ENCODE measurements around the gene SLC5A9. TPM values are rescaled to one million over a fixed set of nuclear protein-coding genes. Genes with fewer than 3 reads are reported as not detected.

SLC5A9 gene
- total RNA-seq, 1 experiment from 2014 or later: not detected

- Histone ChIP-seq H3K9me2 (ENCODE audit: insufficient read depth) (no peaks in the 10 kb centered on the region), H3K4me2 (ENCODE audit: low read length) (no peak overlapping the region)
Measured at GRCh38 chr1:48294656-48295055, 72.1 kb downstream of the SLC5A9 start.

More at GRCh38 chr1:48294656-48295055, 72.1 kb downstream of the SLC5A9 start:
- Histone ChIP-seq H3K36me3 (ENCODE audit: control insufficient read depth in 1 of 2, insufficient read depth in 2 of 2, low read length in 2 of 2) (no peaks in the 10 kb centered on the region), H3K79me2 (ENCODE audit: insufficient read depth, low read length) (no peaks in the 10 kb centered on the region), H3K9me3 (ENCODE audit: control insufficient read depth in 1 of 2, insufficient read depth in 1 of 2, low read depth in 1 of 2, low read length in 2 of 2) (no peaks in the 10 kb centered on the region), H3K27ac (ENCODE audit: low read depth, low read length) (no peak overlapping the region), H2AFZ (ENCODE audit: low read depth, low read length, poor library complexity, severe bottlenecking) (no peak overlapping the region), H3K9ac (ENCODE audit: low read length) (no peak overlapping the region), H3K4me3 (replicated peaks in 1 of 2; ENCODE audit: low read depth in 1 of 2, low read length in 2 of 2) (no peak overlapping the region), H3K4me1 (ENCODE audit: control insufficient read depth in 1 of 2, insufficient read depth in 2 of 2, low read length in 2 of 2) (no peaks in the 10 kb centered on the region), H3K27me3 (ENCODE audit: insufficient read depth, low read length) (no peaks in the 10 kb centered on the region), H4K20me1 (ENCODE audit: insufficient read depth) (no peaks in the 10 kb centered on the region)
- ChIA-PET POLR2A (no interaction called here), RAD21 (ENCODE audit: low non-redundant PET in 1 of 2, low total read pairs in 2 of 2, uncharacterized antibody in 2 of 2, unreplicated experiment in 2 of 2) (no interaction called here), CTCF (no interaction called here)
- no peak for ATAC-seq
- intact Hi-C loops (cut with micrococcal nuclease): no loop called here
- BruUV-seq (replicated peaks): no TSS peak
- DNase-seq (ENCODE audit: low read depth, low spot score): no peak
- TF ChIP-seq RAD21 (IDR thresholded peaks at IDR 0.05; ENCODE audit: low read depth) (no peak), EZH2 (IDR thresholded peaks at IDR 0.05) (no peak), POLR2AphosphoS5 (IDR thresholded peaks at IDR 0.05; ENCODE audit: low read depth, low read length) (no peak), ZNF274 (IDR thresholded peaks at IDR 0.05; ENCODE audit: low read depth, low read length) (no peak), CTCF (IDR thresholded peaks at IDR 0.05 in 2 of 3, conservative IDR thresholded peaks at IDR 0.05 in 1 of 3; ENCODE audit: borderline replicate concordance in 1 of 3, insufficient read depth in 1 of 3, low read depth in 2 of 3, low read length in 2 of 3) (no peak), EGR1 (IDR thresholded peaks at IDR 0.05; ENCODE audit: low read depth) (no peak), TCF7L2 (IDR thresholded peaks at IDR 0.05; ENCODE audit: borderline replicate concordance, extremely low read depth, insufficient read depth, insufficient read length) (no peak), ZBTB33 (IDR thresholded peaks at IDR 0.05; ENCODE audit: extremely low read depth, insufficient replicate concordance, low read length) (no peak), CEBPB (IDR thresholded peaks at IDR 0.05; ENCODE audit: low read depth) (no peak)

Other genes with a start within 250 kb of the SLC5A9 start
- 0.05 TPM for gene TRABD2B, start 225.3 kb upstream of the SLC5A9 start, total RNA-seq (2021; ENCODE audit: unreplicated experiment)
- 8.6 TPM for gene SPATA6, start 249.5 kb downstream of the SLC5A9 start, total RNA-seq (2021; ENCODE audit: unreplicated experiment)

All from HCT116 (cell line).